ENCODE data around the gene SCMH1.

Gene SCMH1

GRCh38 chr1:41169799-41170180, 72.3 kb downstream of the SCMH1 start:
- Histone ChIP-seq H3K27ac (no peak overlapping the region), H3K4me3 (no peak overlapping the region)
- DNase-seq (ENCODE audit: low spot score) = no peak
- TF ChIP-seq CTCF (IDR thresholded peaks at IDR 0.05) = no peak

GRCh38 chr1:41169066-41169798, 72.9 kb downstream of the SCMH1 start:
- no peak for DNase-seq (ENCODE audit: low spot score)
- no peak overlapping the region for H3K27ac ChIP-seq
- no peak overlapping the region for H3K4me3 ChIP-seq
- no peak for TF ChIP-seq CTCF (IDR thresholded peaks at IDR 0.05)

GRCh38 chr1:41167667-41168066, 74.4 kb downstream of the SCMH1 start:
- Histone ChIP-seq H3K27ac (no peak overlapping the region), H3K4me3 (no peak overlapping the region)
- DNase-seq (ENCODE audit: low spot score) = no peak
- no peak for TF ChIP-seq CTCF (IDR thresholded peaks at IDR 0.05)

GRCh38 chr1:41164727-41165126, 77.4 kb downstream of the SCMH1 start:
- Histone ChIP-seq H3K27ac (no peak overlapping the region), H3K4me3 (no peak overlapping the region)
- no peak for DNase-seq (ENCODE audit: low spot score)
- no peak for TF ChIP-seq CTCF (IDR thresholded peaks at IDR 0.05)

- no peak for DNase-seq (ENCODE audit: low spot score)
- H3K4me3 ChIP-seq = no peak overlapping the region
- no peak overlapping the region for H3K27ac ChIP-seq
- TF ChIP-seq CTCF (IDR thresholded peaks at IDR 0.05) = no peak
These were observed 79.7 kb downstream of the SCMH1 start for GRCh38 chr1:41162441-41162840.

- H3K27ac ChIP-seq = no peak overlapping the region
- no peak for TF ChIP-seq CTCF (IDR thresholded peaks at IDR 0.05)
- no peak for DNase-seq (ENCODE audit: low spot score)
- H3K4me3 ChIP-seq = no peak overlapping the region
These were observed 80.3 kb downstream of the SCMH1 start for GRCh38 chr1:41161846-41162245.

GRCh38 chr1:41160498-41161110, 81.5 kb downstream of the SCMH1 start:
- TF ChIP-seq CTCF (IDR thresholded peaks at IDR 0.05) = no peak
- H3K4me3 ChIP-seq = no peak overlapping the region
- DNase-seq (ENCODE audit: low spot score) = no peak
- no peak overlapping the region for H3K27ac ChIP-seq
